IMR-90 (cell line): ENCODE results near the gene MUC5AC. TPM values are rescaled to one million over a fixed set of nuclear protein-coding genes. Genes with fewer than 3 reads are reported as not detected.

Experiments
- ATAC-seq: fragments of 200-7000 bp; cut with Tn5 transposase; 2 replicates; pipeline ENCODE4 v1.9.1; 2020; ENCODE audit warnings: low read depth, mild to moderate bottlenecking, moderate library complexity
- BruUV-seq: library from RNA; stranded (reverse); fragments of 400-500 nt; replicated peaks from 2 replicates; lab custom pipeline; 2021; lab: Mats Ljungman, UMichigan
- CTCF ChIA-PET: fragments of 300-600 bp; formaldehyde crosslinking; extraction: SDS; loops from one replicate; lab custom pipeline; 2021; ENCODE audit warnings: antibody characterized with exemption; lab: Yijun Ruan, JAX
- POLR2A ChIA-PET: fragments of 300-600 bp; sonication (Branson Sonifier 250); formaldehyde crosslinking; loops from one replicate; lab custom pipeline; 2022; ENCODE audit warnings: antibody characterized with exemption; ENCODE audit not compliant: unreplicated experiment; lab: Charles Lee
- DNase-seq: peaks from one replicate; pipeline ENCODE4 v3.0.0; 2013
- H2AFZ ChIP-seq: replicated peaks from 2 replicates; pipeline ENCODE3; 2013; ENCODE audit warnings: low read length, mild to moderate bottlenecking; ENCODE audit not compliant: poor library complexity
- H2AK5ac ChIP-seq: 2 replicates; pipeline ENCODE4 v1.6.1; 2013; ENCODE audit warnings: low read depth, low read length, inconsistent platforms
- H2AK9ac ChIP-seq: replicated peaks from 2 replicates; pipeline ENCODE3; 2013; ENCODE audit warnings: mild to moderate bottlenecking, low read depth, low read length, moderate library complexity; ENCODE audit not compliant: poor library complexity
- H2BK120ac ChIP-seq: 2 replicates; pipeline ENCODE4 v1.6.1; 2013; ENCODE audit warnings: low read depth, low read length, inconsistent platforms
- H2BK15ac ChIP-seq: 3 replicates; pipeline ENCODE4 v1.6.1; 2013; ENCODE audit warnings: low read depth, low read length, inconsistent platforms
- H2BK20ac ChIP-seq: 2 replicates; pipeline ENCODE4 v1.6.1; 2013; ENCODE audit warnings: low read depth, mild to moderate bottlenecking, inconsistent platforms, low read length, moderate library complexity
- H2BK5ac ChIP-seq: 2 replicates; pipeline ENCODE4 v1.6.1; 2013; ENCODE audit warnings: mild to moderate bottlenecking, low read depth, low read length, inconsistent platforms; ENCODE audit not compliant: poor library complexity, severe bottlenecking
- H3K14ac ChIP-seq: replicated peaks from 2 replicates; pipeline ENCODE4 v1.6.1; 2013; ENCODE audit warnings: low read depth, low read length, inconsistent platforms
- H3K18ac ChIP-seq: 2 replicates; pipeline ENCODE4 v1.6.1; 2013; ENCODE audit warnings: low read depth, low read length, control low read depth
- H3K23ac ChIP-seq: 2 replicates; pipeline ENCODE4 v1.6.1; 2013; ENCODE audit warnings: low read depth, low read length, inconsistent platforms
- H3K27ac ChIP-seq: 2 replicates; pipeline ENCODE4 v1.5.1; 2013; ENCODE audit warnings: mild to moderate bottlenecking, control low read depth, low read length; ENCODE audit not compliant: insufficient read depth
- H3K27me3 ChIP-seq: 2 replicates; pipeline ENCODE4 v1.6.1; 2013; ENCODE audit warnings: low read length; ENCODE audit not compliant: control insufficient read depth, insufficient read depth
- H3K36me3 ChIP-seq: 2 replicates; pipeline ENCODE4 v1.6.1; 2013; ENCODE audit warnings: low read length, mixed read lengths; ENCODE audit not compliant: control insufficient read depth, insufficient read depth
- H3K4ac ChIP-seq: 2 replicates; pipeline ENCODE4 v1.6.1; 2013; ENCODE audit warnings: low read depth, low read length, inconsistent platforms
- H3K4me1 ChIP-seq: 2 replicates; pipeline ENCODE4 v1.6.1; 2013; ENCODE audit warnings: low read length, mixed read lengths; ENCODE audit not compliant: control insufficient read depth, insufficient read depth
- H3K4me2 ChIP-seq: 2 replicates; pipeline ENCODE4 v1.6.1; 2013; ENCODE audit warnings: low read depth, mild to moderate bottlenecking, control low read depth, low read length, moderate library complexity
- H3K4me3 ChIP-seq: 2 replicates; pipeline ENCODE4 v1.5.1; 2013; ENCODE audit warnings: low read depth, mild to moderate bottlenecking, control low read depth, low read length, moderate library complexity; ENCODE audit not compliant: insufficient read depth
- H3K56ac ChIP-seq: 2 replicates; pipeline ENCODE4 v1.6.1; 2013; ENCODE audit warnings: low read length, inconsistent platforms; ENCODE audit not compliant: insufficient read depth; ENCODE audit errors: extremely low read depth
- H3K79me1 ChIP-seq, 2 experiments: 2 replicates each; pipeline ENCODE4 v1.6.1; 2013; ENCODE audit warnings: low read length in 2 of 2, inconsistent platforms in 1 of 2, low read depth in 1 of 2
- H3K9ac ChIP-seq: 2 replicates; pipeline ENCODE4 v1.6.1; 2013; ENCODE audit warnings: low read depth, low read length, control low read depth
- H3K9me1 ChIP-seq: 2 replicates; pipeline ENCODE4 v1.6.1; 2013; ENCODE audit warnings: low read length, inconsistent platforms; ENCODE audit not compliant: insufficient read depth
- H3K9me3 ChIP-seq: 2 replicates; pipeline ENCODE4 v1.6.1; 2013; ENCODE audit warnings: low read length; ENCODE audit not compliant: control insufficient read depth, insufficient read depth
- H4K20me1 ChIP-seq: 2 replicates; pipeline ENCODE4 v1.6.1; 2013; ENCODE audit warnings: low read length, inconsistent platforms; ENCODE audit not compliant: insufficient read depth
- H4K5ac ChIP-seq: 2 replicates; pipeline ENCODE4 v1.6.1; 2013; ENCODE audit warnings: mild to moderate bottlenecking, low read depth, low read length, control low read depth
- H4K8ac ChIP-seq, 2 experiments: 2 replicates each; pipeline ENCODE4 v1.6.1; 2013; ENCODE audit warnings: low read depth in 2 of 2, low read length in 2 of 2, control low read depth in 1 of 2, inconsistent platforms in 1 of 2
- H4K91ac ChIP-seq: 2 replicates; pipeline ENCODE4 v1.6.1; 2013; ENCODE audit warnings: low read depth, low read length, inconsistent platforms; ENCODE audit not compliant: insufficient read depth
- BHLHE40 ChIP-seq: fragments of 150-350 bp; IDR thresholded peaks from 2 replicates; pipeline ENCODE4 v1.6.1; 2016; ENCODE audit warnings: mild to moderate bottlenecking, low read depth, low read length
- FOS ChIP-seq: fragments of 150-350 bp; IDR thresholded peaks from 2 replicates; pipeline ENCODE4 v1.6.1; 2016; ENCODE audit warnings: low read depth, low read length
- MXI1 ChIP-seq: IDR thresholded peaks from 2 replicates; pipeline ENCODE4 v1.6.1; 2012; ENCODE audit warnings: low read depth, mild to moderate bottlenecking, low read length, moderate library complexity, borderline replicate concordance
- POLR2A ChIP-seq: IDR thresholded peaks from 2 replicates; pipeline ENCODE4 v1.6.1; 2012; ENCODE audit warnings: mild to moderate bottlenecking, low read depth, low read length
- RAD21 ChIP-seq: IDR thresholded peaks from 2 replicates; pipeline ENCODE4 v1.6.1; 2012; ENCODE audit warnings: low read length, improper control_type of control experiment
- RCOR1 ChIP-seq: IDR thresholded peaks from 2 replicates; pipeline ENCODE4 v1.6.1; 2012; ENCODE audit warnings: mild to moderate bottlenecking, low read length, improper control_type of control experiment; ENCODE audit not compliant: insufficient replicate concordance
- RFX5 ChIP-seq: IDR thresholded peaks from 2 replicates; pipeline ENCODE4 v1.8.0; 2012; ENCODE audit warnings: low read depth, mild to moderate bottlenecking, low read length, moderate library complexity
- SMC3 ChIP-seq: fragments of 150-350 bp; IDR thresholded peaks from 2 replicates; pipeline ENCODE4 v1.6.1; 2016; ENCODE audit warnings: low read depth, mild to moderate bottlenecking, antibody characterized with exemption, low read length, moderate library complexity
- WGBS, 2 experiments: methylation state at CpG; one replicate each; pipeline versions ENCODE4 v1.1.5 to v1.1.7; 2013; ENCODE audit warnings: missing lambda C conversion rate in 2 of 2; ENCODE audit not compliant: insufficient read length in 1 of 2; ENCODE audit errors: extremely low coverage in 2 of 2; 5-methylcytosine and 5-hydroxymethylcytosine counted together
- dilution Hi-C: fragments of 300-500 bp; cut with HindIII; formaldehyde crosslinking; loops from one replicate; pipeline ENCODE4 v1.14.3; 2018; ENCODE audit warnings: low sequenced_read_pairs; ENCODE audit not compliant: unreplicated experiment
- in situ Hi-C: fragments of 300-500 bp; cut with MboI; formaldehyde crosslinking; loops from 3 replicates; pipeline ENCODE4 v1.14.3; 2019; ENCODE audit warnings: low sequenced_read_pairs, inconsistent platforms, mixed read lengths
- intact Hi-C: fragments of 100-400 bp; cut with micrococcal nuclease; formaldehyde crosslinking; loops from 2 replicates; pipeline ENCODE4 v1.10.0; 2022
- polyA plus RNA-seq, 3 experiments: library from polyadenylated mRNA; depleted of rRNA; stranded (reverse); fragments of >200 nt; gene quantifications; 2 replicates each; pipeline ENCODE4 v1.2.3, GENCODE V29; 2012; ENCODE audit warnings: low replicate concordance in 1 of 3
- total RNA-seq: library from RNA; depleted of rRNA; stranded (reverse); fragments of >200 nt; gene quantifications from 2 replicates; pipeline ENCODE4 v1.2.3, GENCODE V29; 2012
- TF ChIP-seq, protein P1 (sequence below): conservative IDR thresholded peaks from 2 replicates; pipeline ENCODE4 v1.5.1; 2012; ENCODE audit warnings: mild to moderate bottlenecking, low read depth, low read length, improper control_type of control experiment
- TF ChIP-seq, protein P2 (sequence below): fragments of 150-350 bp; IDR thresholded peaks from 2 replicates; pipeline ENCODE4 v1.6.1; 2016; ENCODE audit warnings: low read depth, mild to moderate bottlenecking, low read length, moderate library complexity, borderline replicate concordance
- TF ChIP-seq, protein P3 (sequence below): fragments of 150-350 bp; IDR thresholded peaks from 2 replicates; pipeline ENCODE4 v1.6.1; 2017; ENCODE audit warnings: mild to moderate bottlenecking, antibody characterized with exemption, low read length, low read depth

The MUC5AC gene
- total and polyA plus RNA-seq, 2 of the 4 experiments (the other 2 are of a cell fraction), result 0.02 TPM; not detected in 1

DNA sequence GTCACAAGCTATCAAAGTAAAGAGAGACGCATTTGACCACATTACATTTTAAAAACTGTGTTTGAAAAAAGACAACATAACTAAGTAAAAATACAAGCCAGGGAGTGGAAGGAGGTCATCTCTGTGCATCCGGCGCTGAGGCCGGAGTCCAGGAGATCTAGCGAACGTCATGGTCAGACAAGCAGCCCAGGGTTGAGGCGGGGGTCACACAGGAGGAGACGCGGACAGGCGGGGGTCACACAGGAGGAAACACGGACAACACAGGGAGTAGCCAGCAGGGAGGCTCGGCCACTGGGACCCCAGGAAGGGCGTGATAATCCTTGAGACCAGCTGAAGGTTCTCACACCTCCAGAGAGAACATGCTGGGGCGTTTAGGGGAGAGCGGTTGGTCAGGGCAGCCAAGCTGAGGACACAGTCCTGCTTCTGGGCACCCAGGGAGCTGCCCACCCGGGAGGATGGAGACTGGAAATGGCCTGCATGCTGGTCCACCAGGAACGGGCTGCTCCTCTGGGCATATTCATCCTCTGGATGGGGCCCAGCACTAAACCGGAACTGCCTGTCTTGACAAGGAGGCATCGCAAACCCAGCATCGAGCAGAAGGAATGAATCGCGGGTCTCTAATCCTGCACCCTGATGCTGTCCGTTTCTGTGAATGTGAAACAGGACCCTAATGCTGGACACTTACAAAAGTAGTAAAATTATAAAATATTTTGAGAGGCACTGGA, 40.9 kb upstream of the MUC5AC start:
- TF ChIP-seq, protein P1, sequence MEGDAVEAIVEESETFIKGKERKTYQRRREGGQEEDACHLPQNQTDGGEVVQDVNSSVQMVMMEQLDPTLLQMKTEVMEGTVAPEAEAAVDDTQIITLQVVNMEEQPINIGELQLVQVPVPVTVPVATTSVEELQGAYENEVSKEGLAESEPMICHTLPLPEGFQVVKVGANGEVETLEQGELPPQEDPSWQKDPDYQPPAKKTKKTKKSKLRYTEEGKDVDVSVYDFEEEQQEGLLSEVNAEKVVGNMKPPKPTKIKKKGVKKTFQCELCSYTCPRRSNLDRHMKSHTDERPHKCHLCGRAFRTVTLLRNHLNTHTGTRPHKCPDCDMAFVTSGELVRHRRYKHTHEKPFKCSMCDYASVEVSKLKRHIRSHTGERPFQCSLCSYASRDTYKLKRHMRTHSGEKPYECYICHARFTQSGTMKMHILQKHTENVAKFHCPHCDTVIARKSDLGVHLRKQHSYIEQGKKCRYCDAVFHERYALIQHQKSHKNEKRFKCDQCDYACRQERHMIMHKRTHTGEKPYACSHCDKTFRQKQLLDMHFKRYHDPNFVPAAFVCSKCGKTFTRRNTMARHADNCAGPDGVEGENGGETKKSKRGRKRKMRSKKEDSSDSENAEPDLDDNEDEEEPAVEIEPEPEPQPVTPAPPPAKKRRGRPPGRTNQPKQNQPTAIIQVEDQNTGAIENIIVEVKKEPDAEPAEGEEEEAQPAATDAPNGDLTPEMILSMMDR, result no peak
- no peak for TF ChIP-seq RFX5
- TF ChIP-seq RAD21, result no peak
- TF ChIP-seq BHLHE40, result no peak
- TF ChIP-seq, protein P2, sequence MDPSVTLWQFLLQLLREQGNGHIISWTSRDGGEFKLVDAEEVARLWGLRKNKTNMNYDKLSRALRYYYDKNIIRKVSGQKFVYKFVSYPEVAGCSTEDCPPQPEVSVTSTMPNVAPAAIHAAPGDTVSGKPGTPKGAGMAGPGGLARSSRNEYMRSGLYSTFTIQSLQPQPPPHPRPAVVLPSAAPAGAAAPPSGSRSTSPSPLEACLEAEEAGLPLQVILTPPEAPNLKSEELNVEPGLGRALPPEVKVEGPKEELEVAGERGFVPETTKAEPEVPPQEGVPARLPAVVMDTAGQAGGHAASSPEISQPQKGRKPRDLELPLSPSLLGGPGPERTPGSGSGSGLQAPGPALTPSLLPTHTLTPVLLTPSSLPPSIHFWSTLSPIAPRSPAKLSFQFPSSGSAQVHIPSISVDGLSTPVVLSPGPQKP, result no peak
- TF ChIP-seq SMC3, result no peak
- TF ChIP-seq RCOR1, result no peak
- no peak for TF ChIP-seq MXI1
- TF ChIP-seq POLR2A, result no peak
- TF ChIP-seq FOS, result no peak
- TF ChIP-seq, protein P3, sequence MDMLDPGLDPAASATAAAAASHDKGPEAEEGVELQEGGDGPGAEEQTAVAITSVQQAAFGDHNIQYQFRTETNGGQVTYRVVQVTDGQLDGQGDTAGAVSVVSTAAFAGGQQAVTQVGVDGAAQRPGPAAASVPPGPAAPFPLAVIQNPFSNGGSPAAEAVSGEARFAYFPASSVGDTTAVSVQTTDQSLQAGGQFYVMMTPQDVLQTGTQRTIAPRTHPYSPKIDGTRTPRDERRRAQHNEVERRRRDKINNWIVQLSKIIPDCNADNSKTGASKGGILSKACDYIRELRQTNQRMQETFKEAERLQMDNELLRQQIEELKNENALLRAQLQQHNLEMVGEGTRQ, result no peak
- Histone ChIP-seq H2AK5ac (no peak overlapping the region; the same call in 1 of the 2 replicates), H3K56ac (no peak overlapping the region), H3K79me1 (no peaks in the 10 kb centered on the region), H4K20me1 (no peaks in the 10 kb centered on the region), H2BK15ac (no peak overlapping the region), H3K4me1 (no peaks in the 10 kb centered on the region), H2BK120ac (no peak overlapping the region), H3K23ac (no peak overlapping the region), H2AFZ (peak overlapping the region; percentile 8), H2BK5ac (no peak overlapping the region), H2AK9ac (no peak overlapping the region), H2BK20ac (no peak overlapping the region), H3K27me3 (peaks cover 16% of the 10 kb centered on the region; the same call in 1 of the 2 replicates), H3K4me3 (no peak overlapping the region), H3K18ac (no peak overlapping the region), H3K9me3 (no peaks in the 10 kb centered on the region), H3K14ac (no peak overlapping the region), H3K9ac (no peak overlapping the region), H4K8ac (no peak overlapping the region), H3K27ac (no peak overlapping the region), H4K5ac (no peak overlapping the region), H3K4me2 (no peak overlapping the region), H4K91ac (no peak overlapping the region), H3K36me3 (no peaks in the 10 kb centered on the region), H3K4ac (no peak overlapping the region), H3K9me1 (no peaks in the 10 kb centered on the region)
- no TSS peak for BruUV-seq
- no peak for ATAC-seq
- in situ Hi-C loops, result no loop called here
- WGBS, 2 experiments, result 50% methylated on average over 11 of the region's 23 CpGs; no CpG with 5 or more reads in 1 of the 2 experiments
- intact Hi-C loops, result no loop called here
- ChIA-PET POLR2A (no interaction called here), CTCF (no interaction called here)
- no peak for DNase-seq
- dilution Hi-C loops, result no loop called here
